AG09309 (cell line): ENCODE measurements around the gene NAALADL2.
A peak's percentile ranks its signal among the peaks of the same experiment; 100 is the strongest.

Source experiments
- DNase-seq: peaks from one replicate; pipeline ENCODE4 v3.0.0-alpha.2; 2010; ENCODE audit warnings: low read depth
- H3K4me3 ChIP-seq: 2 replicates; pipeline ENCODE4 v1.5.1; 2011; ENCODE audit warnings: mild to moderate bottlenecking, low read depth, low read length, moderate library complexity; ENCODE audit not compliant: control insufficient read depth
- CTCF ChIP-seq: IDR thresholded peaks from 2 replicates; pipeline ENCODE4 v1.5.1; 2011; ENCODE audit warnings: mild to moderate bottlenecking, low read depth, low read length, inconsistent platforms; ENCODE audit not compliant: insufficient read depth, control insufficient read depth; ENCODE audit errors: missing control alignments

Gene NAALADL2

DNA sequence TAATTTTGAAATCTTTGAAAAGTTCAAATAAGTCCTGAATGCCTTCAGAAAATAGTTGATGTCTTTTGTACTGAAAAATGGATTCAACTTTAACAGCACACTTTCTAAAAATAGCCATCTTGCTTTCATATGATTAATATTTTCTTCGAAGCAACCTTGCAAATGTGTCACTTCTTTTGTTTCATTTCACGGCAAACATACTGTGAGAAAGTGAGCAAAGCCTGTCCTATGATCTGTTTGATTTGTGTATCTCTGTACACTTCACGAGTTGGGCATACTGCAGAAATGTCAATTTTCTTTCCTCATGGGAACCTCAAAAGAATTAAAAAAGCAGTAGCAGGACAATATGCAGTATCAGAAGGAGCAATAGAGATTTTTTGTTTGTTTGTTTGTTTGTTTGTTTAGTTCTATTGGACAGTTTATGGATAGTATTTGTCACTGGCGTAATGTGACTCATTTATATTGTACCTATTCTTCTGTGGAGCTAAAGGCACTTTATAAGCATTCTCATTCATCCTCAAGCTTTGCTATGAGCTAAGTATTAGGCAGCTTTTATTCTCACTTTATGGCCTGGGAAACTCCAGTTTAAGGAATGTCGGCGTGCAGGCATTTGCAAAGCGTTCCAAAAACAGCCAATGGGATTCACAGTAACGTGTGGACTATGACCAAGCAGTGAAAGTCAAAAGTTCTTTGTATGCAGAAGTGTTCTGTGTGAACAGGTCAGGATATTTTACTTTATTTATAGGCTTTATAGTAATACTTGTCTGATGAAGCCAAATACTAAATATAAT is 572.0 kb downstream of the NAALADL2 start:
- DNase-seq: peak; percentile 93
- no peak overlapping the region for H3K4me3 ChIP-seq
- no peak for TF ChIP-seq CTCF

GRCh38 chr3:175432376-175433025 is 573.4 kb downstream of the NAALADL2 start:
- H3K4me3 ChIP-seq: peak overlapping the region; percentile 11
- DNase-seq: peak; percentile 70
- TF ChIP-seq CTCF: no peak

- peak overlapping the region; percentile 11 for H3K4me3 ChIP-seq
- peak; percentile 81 for DNase-seq
- no peak for TF ChIP-seq CTCF
These were observed 574.0 kb downstream of the NAALADL2 start for GRCh38 chr3:175433026-175433674.

DNA sequence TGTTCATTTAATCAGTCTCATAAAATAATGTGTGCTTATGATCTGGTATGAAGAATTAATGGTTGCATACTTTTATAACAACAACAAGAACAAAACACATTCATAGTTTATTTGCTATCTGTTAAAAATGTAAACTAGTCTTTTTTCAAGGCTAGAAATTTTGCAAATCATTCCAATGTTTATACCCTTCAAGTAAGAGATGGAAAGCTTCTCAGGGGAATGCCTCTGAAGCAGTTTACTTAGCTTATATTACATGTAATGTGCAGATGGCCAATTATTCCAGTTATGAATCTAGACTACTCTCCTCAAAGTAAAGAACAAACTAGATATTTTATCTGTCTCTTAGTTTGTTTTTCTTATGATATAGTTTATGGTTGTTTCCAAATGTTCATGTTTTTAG is 575.4 kb downstream of the NAALADL2 start:
- TF ChIP-seq CTCF: no peak
- H3K4me3 ChIP-seq: no peak overlapping the region
- DNase-seq: no peak

DNA sequence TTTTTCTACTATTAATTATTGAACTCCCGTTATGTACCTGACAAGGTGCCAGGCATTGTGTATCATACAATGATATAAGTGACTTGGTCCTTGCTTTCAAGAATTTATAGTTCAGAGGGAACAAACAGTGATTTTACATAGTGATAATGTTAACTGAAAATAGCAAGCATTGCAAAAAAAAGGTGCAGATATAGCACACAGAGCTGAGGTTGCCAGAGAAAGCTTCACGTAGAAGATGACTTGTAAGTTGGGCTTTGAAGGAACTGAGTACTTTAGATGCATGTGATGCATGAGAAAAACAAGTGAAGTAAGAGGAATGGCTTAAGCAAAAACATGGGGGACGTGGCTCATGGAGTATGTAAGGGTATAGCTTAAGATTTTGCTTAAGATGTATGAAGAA is 584.5 kb downstream of the NAALADL2 start:
- H3K4me3 ChIP-seq: no peak overlapping the region
- DNase-seq: no peak
- TF ChIP-seq CTCF: no peak

DNA sequence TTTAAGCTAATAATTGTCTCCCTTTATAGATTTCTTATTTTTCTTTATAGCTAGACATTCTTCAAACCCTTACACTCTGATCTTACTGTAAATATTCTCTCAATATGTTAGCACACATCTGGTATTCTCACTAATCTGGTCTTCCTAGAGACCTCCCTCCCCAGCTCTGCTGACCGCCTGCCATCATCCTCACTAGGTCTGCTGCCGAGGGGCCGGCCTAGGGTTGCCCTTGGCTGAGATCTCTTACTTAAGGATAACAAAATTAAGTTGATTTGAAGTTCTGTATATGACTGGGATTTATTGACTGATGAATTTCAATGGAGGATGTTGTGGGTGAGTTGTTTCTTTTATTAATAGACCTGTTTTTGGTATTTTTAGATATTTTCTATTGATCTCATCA is 586.6 kb downstream of the NAALADL2 start:
- no peak for DNase-seq
- no peak overlapping the region for H3K4me3 ChIP-seq
- no peak for TF ChIP-seq CTCF
